DOHH2 (cell line): Measurements from ENCODE around the gene SLC36A2.

Experiments
- H3F3A ChIP-seq: fragments of 200-600 bp; sonication (generic), shearing (Covaris generic); 2 replicates; pipeline ENCODE4 v1.6.0; 2016; ENCODE audit warnings: antibody characterized with exemption, mild to moderate bottlenecking; ENCODE audit not compliant: control insufficient read depth, insufficient read depth
- H3K27ac ChIP-seq: fragments of 200-600 bp; sonication (generic); 2 replicates; pipeline ENCODE4 v1.5.1; 2014; ENCODE audit warnings: low read depth, mild to moderate bottlenecking, low read length, moderate library complexity
- H3K27me3 ChIP-seq: fragments of 200-600 bp; sonication (generic); 2 replicates; pipeline ENCODE4 v1.6.1; 2014; ENCODE audit warnings: mild to moderate bottlenecking, low read length, mixed read lengths; ENCODE audit not compliant: control insufficient read depth
- H3K36me3 ChIP-seq: fragments of 200-600 bp; sonication (generic); 2 replicates; pipeline ENCODE4 v1.6.1; 2014; ENCODE audit warnings: mild to moderate bottlenecking, low read length, moderate library complexity, mixed read lengths; ENCODE audit not compliant: control insufficient read depth
- H3K4me1 ChIP-seq: fragments of 200-600 bp; sonication (generic); 2 replicates; pipeline ENCODE4 v1.6.1; 2014; ENCODE audit warnings: mild to moderate bottlenecking, low read length, mixed read lengths; ENCODE audit not compliant: control insufficient read depth
- H3K4me2 ChIP-seq: fragments of 200-600 bp; sonication (generic); 2 replicates; pipeline ENCODE4 v1.6.0; 2014; ENCODE audit warnings: mild to moderate bottlenecking, low read length, moderate library complexity
- H3K4me3 ChIP-seq: fragments of 200-600 bp; sonication (generic); 2 replicates; pipeline ENCODE4 v1.5.1; 2014; ENCODE audit warnings: mild to moderate bottlenecking, low read length, mixed read lengths
- H3K79me2 ChIP-seq: fragments of 200-600 bp; sonication (generic); 2 replicates; pipeline ENCODE4 v1.6.1; 2014; ENCODE audit warnings: mild to moderate bottlenecking, low read length, mixed read lengths; ENCODE audit not compliant: control insufficient read depth
- H3K9me2 ChIP-seq: fragments of 200-600 bp; sonication (generic); replicated peaks from 2 replicates; pipeline ENCODE4 v1.6.1; 2014; ENCODE audit warnings: mild to moderate bottlenecking, low read length, mixed read lengths; ENCODE audit not compliant: control insufficient read depth
- H3K9me3 ChIP-seq: fragments of 200-600 bp; sonication (generic); 2 replicates; pipeline ENCODE4 v1.6.1; 2014; ENCODE audit warnings: antibody characterized with exemption, low read length, mixed read lengths; ENCODE audit not compliant: control insufficient read depth, insufficient read depth
- H4K20me1 ChIP-seq: fragments of 200-600 bp; sonication (generic); 2 replicates; pipeline ENCODE4 v1.6.0; 2014; ENCODE audit warnings: low read depth, mild to moderate bottlenecking, antibody characterized with exemption, low read length, moderate library complexity; ENCODE audit not compliant: control insufficient read depth, insufficient read depth
- CTCF ChIP-seq: fragments of 200-600 bp; sonication (generic); IDR thresholded peaks from one replicate; pipeline ENCODE4 v1.5.1; 2014; ENCODE audit warnings: antibody characterized with exemption, mild to moderate bottlenecking, low read depth, low read length; ENCODE audit not compliant: poor library complexity, severe bottlenecking
- EZH2phosphoT487 ChIP-seq: fragments of 200-600 bp; sonication (generic); IDR thresholded peaks from 2 replicates; pipeline ENCODE4 v1.6.1; 2017; ENCODE audit warnings: borderline replicate concordance, mild to moderate bottlenecking, antibody characterized with exemption, low read length, moderate library complexity, mixed read lengths

The SLC36A2 gene

GRCh38 chr5:151267491-151268260, 79.7 kb downstream of the SLC36A2 start:
- TF ChIP-seq EZH2phosphoT487 = no peak
- no peak for TF ChIP-seq CTCF
- H3K79me2 ChIP-seq = no peaks in the 10 kb centered on the region
- no peaks in the 10 kb centered on the region for H3K27me3 ChIP-seq
- no peak overlapping the region for H3K4me3 ChIP-seq
- no peaks in the 10 kb centered on the region for H3K4me1 ChIP-seq
- no peak overlapping the region for H3K4me2 ChIP-seq
- H3K27ac ChIP-seq = no peak overlapping the region
- no peaks in the 10 kb centered on the region for H3F3A ChIP-seq
- H3K9me3 ChIP-seq = no peaks in the 10 kb centered on the region
- H3K36me3 ChIP-seq = peaks cover 64% of the 10 kb centered on the region
- no peaks in the 10 kb centered on the region for H4K20me1 ChIP-seq
- H3K9me2 ChIP-seq = no peaks in the 10 kb centered on the region
